HFFc6 (cell line): ENCODE results near the gene ZNF451. TPM values are rescaled to one million over a fixed set of nuclear protein-coding genes. Genes with fewer than 3 reads are reported as not detected.
A peak's percentile ranks its signal among the peaks of the same experiment; 100 is the strongest.

Experiments used
- DNase-seq: peaks from one replicate; pipeline ENCODE4 v3.0.0-alpha.2; 2018
- H3K27ac Mint-ChIP-seq: 2 replicates; pipeline ENCODE4 v1.8.0; 2020; ENCODE audit warnings: mild to moderate bottlenecking, mixed read lengths
- H3K27me3 Mint-ChIP-seq: 2 replicates; pipeline ENCODE4 v1.8.0; 2021; ENCODE audit warnings: mild to moderate bottlenecking, moderate library complexity, mixed read lengths; ENCODE audit not compliant: insufficient read depth
- H3K36me3 Mint-ChIP-seq: 2 replicates; pipeline ENCODE4 v1.8.0; 2021; ENCODE audit warnings: low read depth, mixed read lengths
- H3K4me1 Mint-ChIP-seq: 2 replicates; pipeline ENCODE4 v1.8.0; 2020; ENCODE audit warnings: low read depth, mixed read lengths
- H3K4me3 Mint-ChIP-seq: 2 replicates; pipeline ENCODE4 v1.8.0; 2020; ENCODE audit warnings: mild to moderate bottlenecking, moderate library complexity, mixed read lengths
- H3K9me3 Mint-ChIP-seq: 2 replicates; pipeline ENCODE4 v1.8.0; 2020; ENCODE audit warnings: mild to moderate bottlenecking, mixed read lengths
- total RNA-seq, 6 experiments: library from RNA; stranded (reverse); fragmentation: NEBNext Ultra II Directional; extraction: Animal tissue kit (Norgen Biotek cat#: 25700); gene quantifications; 2 replicates in 1 of 6; 3 replicates in 5 of 6; pipeline ENCODE4 v1.2.3, GENCODE V29; 2021
- TF ChIP-seq, protein P1 (sequence below): fragments of 200-600 bp; sonication (generic); IDR thresholded peaks from 2 replicates; pipeline ENCODE4 v1.5.0; 2021; ENCODE audit warnings: antibody characterized with exemption, mild to moderate bottlenecking

Gene ZNF451
- total RNA-seq, 6 experiments from 2014 or later: 47.0 to 54.2 (median 47.7) TPM

DNA sequence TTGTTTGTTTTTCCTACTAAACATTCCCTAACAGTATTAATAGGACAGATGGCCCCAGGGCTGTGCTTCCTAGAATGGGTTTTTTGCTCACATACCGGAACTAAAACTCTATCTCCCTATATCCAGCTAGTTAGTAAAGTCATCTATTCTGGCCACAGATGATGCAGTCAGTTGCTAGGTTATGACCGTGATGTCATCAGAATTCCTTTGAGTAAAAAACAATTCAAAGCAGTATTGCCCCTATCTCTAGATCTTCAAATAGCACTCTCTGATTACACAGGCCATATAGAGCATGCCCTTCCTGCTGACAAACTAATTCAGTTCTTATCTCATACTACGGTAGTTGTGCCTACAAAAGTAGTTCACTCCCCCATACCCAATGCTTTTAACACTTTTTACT lies 17.9 kb upstream of the ZNF451 start:
- TF ChIP-seq, protein P1, sequence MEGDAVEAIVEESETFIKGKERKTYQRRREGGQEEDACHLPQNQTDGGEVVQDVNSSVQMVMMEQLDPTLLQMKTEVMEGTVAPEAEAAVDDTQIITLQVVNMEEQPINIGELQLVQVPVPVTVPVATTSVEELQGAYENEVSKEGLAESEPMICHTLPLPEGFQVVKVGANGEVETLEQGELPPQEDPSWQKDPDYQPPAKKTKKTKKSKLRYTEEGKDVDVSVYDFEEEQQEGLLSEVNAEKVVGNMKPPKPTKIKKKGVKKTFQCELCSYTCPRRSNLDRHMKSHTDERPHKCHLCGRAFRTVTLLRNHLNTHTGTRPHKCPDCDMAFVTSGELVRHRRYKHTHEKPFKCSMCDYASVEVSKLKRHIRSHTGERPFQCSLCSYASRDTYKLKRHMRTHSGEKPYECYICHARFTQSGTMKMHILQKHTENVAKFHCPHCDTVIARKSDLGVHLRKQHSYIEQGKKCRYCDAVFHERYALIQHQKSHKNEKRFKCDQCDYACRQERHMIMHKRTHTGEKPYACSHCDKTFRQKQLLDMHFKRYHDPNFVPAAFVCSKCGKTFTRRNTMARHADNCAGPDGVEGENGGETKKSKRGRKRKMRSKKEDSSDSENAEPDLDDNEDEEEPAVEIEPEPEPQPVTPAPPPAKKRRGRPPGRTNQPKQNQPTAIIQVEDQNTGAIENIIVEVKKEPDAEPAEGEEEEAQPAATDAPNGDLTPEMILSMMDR: no peak
- H3K9me3 Mint-ChIP-seq: no peaks in the 10 kb centered on the region
- H3K4me3 Mint-ChIP-seq: no peak overlapping the region
- peaks cover 6% of the 10 kb centered on the region; the same call in 1 of the 2 replicates for H3K4me1 Mint-ChIP-seq
- no peak for DNase-seq
- H3K36me3 Mint-ChIP-seq: peaks cover 10% of the 10 kb centered on the region
- no peaks in the 10 kb centered on the region for H3K27me3 Mint-ChIP-seq
- H3K27ac Mint-ChIP-seq: no peak overlapping the region

DNA sequence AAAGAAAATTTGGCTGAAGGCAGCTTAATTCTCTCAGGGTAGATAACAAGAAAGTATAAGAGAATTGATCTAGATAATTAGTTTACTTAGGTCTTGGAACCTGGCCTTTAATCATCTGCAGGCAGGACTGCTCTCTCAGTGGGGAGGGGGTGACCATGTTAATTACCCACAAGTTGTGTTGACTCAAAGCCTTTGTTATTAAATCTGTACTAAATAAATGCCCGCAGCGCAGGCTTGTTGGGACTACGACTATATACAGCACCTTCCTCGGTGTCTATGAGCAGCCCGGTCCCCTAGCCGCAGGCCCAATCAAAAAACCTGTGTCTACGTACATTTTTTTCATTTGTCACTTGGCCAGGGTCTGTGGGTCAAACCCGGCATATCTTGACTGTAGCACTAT lies 15.6 kb upstream of the ZNF451 start:
- Mint-ChIP-seq H3K27me3 (no peaks in the 10 kb centered on the region), H3K4me3 (no peak overlapping the region), H3K4me1 (no peaks in the 10 kb centered on the region), H3K36me3 (peaks cover 21% of the 10 kb centered on the region), H3K27ac (no peak overlapping the region), H3K9me3 (peaks cover 4% of the 10 kb centered on the region)
- DNase-seq: no peak
- TF ChIP-seq, protein P1: no peak

DNA sequence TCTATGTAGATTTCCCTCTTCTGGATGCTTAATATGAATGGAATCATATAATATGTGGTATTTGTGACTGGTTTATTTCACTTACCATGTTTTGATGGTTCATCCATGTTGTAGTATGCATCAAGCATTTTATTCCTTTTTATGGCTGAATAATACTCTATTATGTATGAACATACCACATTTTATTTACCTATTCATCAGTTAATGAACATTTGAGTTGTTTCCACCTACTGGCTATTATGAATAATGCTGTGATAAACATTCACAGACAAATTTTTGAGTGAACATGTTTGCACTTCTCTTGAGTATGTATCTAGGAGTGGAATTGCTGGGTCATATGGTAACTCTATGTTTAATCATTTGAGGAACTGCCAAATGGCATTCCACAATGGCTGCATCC lies 14.9 kb upstream of the ZNF451 start:
- DNase-seq: no peak
- Mint-ChIP-seq H3K27me3 (no peaks in the 10 kb centered on the region), H3K36me3 (peaks cover 23% of the 10 kb centered on the region), H3K27ac (no peak overlapping the region), H3K4me1 (no peaks in the 10 kb centered on the region), H3K9me3 (peaks cover 4% of the 10 kb centered on the region), H3K4me3 (no peak overlapping the region)
- TF ChIP-seq, protein P1: peak; percentile 51

DNA sequence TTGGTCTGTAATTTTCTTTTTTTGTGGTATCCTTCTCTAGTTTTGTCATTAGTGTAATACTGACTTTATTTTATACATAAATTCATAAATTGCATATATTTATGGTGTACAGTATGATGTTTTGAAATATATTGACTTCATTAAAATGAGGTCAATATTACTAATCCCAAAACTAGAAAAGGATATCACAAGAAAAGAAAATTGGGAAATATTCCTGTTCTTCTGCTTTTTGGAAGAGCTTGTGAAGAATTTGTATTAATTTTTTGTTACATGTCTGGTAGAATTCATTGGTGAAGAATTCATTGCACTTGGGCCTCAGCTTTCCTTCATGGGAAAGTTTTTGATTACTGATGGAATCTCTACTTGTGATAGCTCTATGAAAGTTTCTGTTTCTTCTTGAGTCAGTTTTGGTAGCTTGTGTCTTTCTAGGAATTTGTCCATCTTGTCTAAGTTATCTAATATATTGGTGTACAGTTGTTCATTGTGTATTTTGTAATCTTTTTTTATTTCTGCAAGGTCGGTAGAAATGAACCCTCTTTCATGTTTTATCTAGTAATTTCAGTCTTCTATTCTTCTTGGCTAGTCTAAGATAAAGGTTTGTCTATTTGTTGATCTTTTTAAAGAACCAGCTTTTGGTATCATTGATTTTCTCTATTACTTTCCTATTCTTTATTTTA lies 11.3 kb upstream of the ZNF451 start:
- Mint-ChIP-seq H3K4me3 (no peak overlapping the region), H3K36me3 (peaks cover 29% of the 10 kb centered on the region), H3K27ac (no peak overlapping the region), H3K9me3 (peaks cover 4% of the 10 kb centered on the region), H3K27me3 (no peaks in the 10 kb centered on the region), H3K4me1 (no peaks in the 10 kb centered on the region)
- DNase-seq: no peak
- TF ChIP-seq, protein P1: no peak

DNA sequence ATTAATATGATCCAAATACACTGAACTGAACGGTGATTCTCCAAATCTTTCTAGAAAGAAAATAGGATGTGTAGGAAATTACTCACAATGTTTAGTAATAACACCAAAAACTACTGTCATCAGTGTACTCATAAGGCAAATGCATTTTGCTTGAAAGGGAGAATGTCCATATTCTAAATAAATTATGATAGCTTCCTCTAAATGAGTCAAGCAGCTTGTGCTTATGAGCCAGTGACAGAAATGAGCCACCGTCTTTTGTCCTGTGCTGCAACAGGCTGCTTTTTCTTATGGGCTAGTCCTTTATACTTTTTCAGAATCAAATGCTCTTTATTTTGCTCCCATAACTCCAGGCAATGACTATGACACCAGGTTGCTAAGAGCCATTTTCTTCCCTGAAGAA lies 4.5 kb upstream of the ZNF451 start:
- H3K4me1 Mint-ChIP-seq: peaks cover 28% of the 10 kb centered on the region
- H3K27ac Mint-ChIP-seq: no peak overlapping the region
- no peaks in the 10 kb centered on the region for H3K27me3 Mint-ChIP-seq
- TF ChIP-seq, protein P1: no peak
- H3K4me3 Mint-ChIP-seq: no peak overlapping the region
- no peak for DNase-seq
- H3K36me3 Mint-ChIP-seq: peaks cover 2% of the 10 kb centered on the region
- H3K9me3 Mint-ChIP-seq: no peaks in the 10 kb centered on the region
